22Rv1 (cell line): ENCODE data around the gene NTN1.

Source experiments
- ZFX ChIP-seq: fragments of 450-650 bp; IDR thresholded peaks from 2 replicates; pipeline ENCODE4 v1.6.1; 2017; ENCODE audit warnings: antibody characterized with exemption, borderline replicate concordance
- TF ChIP-seq, protein P1 (sequence below): fragments of 450-650 bp; IDR thresholded peaks from 2 replicates; pipeline ENCODE4 v1.5.1; 2017; ENCODE audit warnings: mild to moderate bottlenecking

DNA sequence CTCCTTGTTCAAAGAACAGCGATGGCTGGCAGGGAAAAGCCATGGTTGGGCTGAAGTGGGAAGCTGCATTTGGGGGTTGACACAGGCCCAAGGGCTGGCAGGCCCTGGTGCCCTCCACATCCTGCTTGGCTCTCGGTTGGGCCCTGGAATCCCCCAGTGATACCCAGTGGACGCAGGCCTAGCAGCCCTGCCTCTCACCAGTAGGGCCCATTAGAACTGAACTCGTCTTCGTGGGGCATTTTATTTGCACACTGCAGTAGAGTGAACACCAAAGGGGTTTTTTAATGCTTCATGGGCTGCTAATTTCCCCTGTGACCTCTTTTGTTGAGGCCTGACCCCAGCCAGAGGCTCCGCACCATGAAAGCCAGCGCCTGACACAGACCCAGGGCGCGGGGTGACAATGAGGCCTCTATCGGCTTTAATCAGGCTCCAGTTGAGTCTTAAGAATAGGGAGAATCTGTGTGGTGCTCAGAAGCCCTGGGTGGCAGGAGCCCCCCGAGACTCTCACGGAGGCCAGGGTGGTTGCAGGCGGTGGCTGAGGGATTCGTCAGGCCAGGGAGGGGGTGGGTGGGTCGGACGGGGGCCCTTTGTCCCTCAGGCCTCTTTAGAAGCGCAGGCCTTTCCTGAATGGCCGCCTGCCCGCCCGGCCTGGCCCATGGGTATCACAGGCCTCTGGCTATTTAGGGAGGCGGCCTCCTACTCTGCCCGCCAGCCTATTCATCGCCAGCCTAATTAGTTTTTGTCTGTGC is 199.3 kb downstream of the NTN1 start:
- TF ChIP-seq, protein P1, sequence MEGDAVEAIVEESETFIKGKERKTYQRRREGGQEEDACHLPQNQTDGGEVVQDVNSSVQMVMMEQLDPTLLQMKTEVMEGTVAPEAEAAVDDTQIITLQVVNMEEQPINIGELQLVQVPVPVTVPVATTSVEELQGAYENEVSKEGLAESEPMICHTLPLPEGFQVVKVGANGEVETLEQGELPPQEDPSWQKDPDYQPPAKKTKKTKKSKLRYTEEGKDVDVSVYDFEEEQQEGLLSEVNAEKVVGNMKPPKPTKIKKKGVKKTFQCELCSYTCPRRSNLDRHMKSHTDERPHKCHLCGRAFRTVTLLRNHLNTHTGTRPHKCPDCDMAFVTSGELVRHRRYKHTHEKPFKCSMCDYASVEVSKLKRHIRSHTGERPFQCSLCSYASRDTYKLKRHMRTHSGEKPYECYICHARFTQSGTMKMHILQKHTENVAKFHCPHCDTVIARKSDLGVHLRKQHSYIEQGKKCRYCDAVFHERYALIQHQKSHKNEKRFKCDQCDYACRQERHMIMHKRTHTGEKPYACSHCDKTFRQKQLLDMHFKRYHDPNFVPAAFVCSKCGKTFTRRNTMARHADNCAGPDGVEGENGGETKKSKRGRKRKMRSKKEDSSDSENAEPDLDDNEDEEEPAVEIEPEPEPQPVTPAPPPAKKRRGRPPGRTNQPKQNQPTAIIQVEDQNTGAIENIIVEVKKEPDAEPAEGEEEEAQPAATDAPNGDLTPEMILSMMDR: no peak
- TF ChIP-seq ZFX: no peak
